HG02981 (cell line): ENCODE results near the gene PRPF38A.
"Not testable (repeated sequence)": the region's sequence is repeated elsewhere in the genome, so short reads cannot be mapped to it uniquely, and the experiment has no call there.

Source experiments
- ATAC-seq: cut with Tn5 transposase; IDR thresholded peaks from one replicate; pipeline ENCODE4 v1.9.1; 2021; ENCODE audit warnings: mild to moderate bottlenecking, moderate library complexity; ENCODE audit not compliant: unreplicated experiment

PRPF38A gene

DNA sequence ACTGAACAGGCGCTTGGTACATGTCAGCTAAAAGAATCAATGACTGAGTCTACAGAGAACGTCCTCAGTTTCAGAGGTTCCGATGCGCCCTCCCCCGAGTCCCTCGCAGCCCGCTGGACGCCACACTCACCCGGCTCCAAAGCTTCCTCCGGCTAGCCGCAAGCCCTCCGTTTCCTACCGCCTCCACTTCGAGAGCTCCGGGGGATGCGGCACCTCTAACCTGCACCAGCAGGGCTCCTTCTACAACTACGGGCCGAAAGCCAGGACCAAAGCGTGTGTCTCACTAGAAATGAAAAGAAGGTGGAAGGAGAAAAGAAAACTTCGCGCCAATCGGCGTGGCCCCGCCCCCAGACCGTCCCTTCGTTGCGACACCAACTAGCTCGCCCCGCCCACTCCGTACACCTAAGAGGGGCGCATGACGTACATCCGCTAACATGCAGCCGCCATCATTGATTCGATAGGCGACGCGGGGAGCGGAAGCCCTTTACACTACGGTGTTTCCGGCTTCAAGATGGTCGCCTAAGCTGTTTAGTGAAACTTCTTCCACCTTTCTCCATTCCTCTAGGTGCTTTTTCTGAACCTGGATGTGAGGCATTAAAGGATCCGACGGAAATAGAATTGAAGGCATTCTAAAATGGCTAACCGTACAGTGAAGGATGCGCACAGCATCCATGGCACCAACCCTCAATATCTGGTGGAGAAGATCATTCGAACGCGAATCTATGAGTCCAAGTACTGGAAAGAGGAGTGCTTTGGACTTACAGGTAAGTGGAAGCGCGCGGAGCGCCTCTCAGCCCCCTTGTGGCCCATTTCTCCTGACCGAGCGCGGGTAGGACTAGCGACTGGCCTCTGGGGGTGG lies at the start of gene PRPF38A, which contains the start of gene ORC1:
TSS of gene PRPF38A (plus strand) at position 487 of the 859 bp plus-strand sequence. CDS start at position 635, 148 bp downstream.
TSS of gene ORC1 (minus strand) at position 308 of the 859 bp plus-strand sequence. CDS start 2,200 bp downstream, outside the sequence.
- peak; percentile 92 for ATAC-seq

- no peak for ATAC-seq
Observed at GRCh38 chr1:52355436-52355835, 49.0 kb upstream of the PRPF38A start.

GRCh38 chr1:52355847-52356505 lies 48.4 kb upstream of the PRPF38A start:
- ATAC-seq, result no peak

- ATAC-seq, result no peak
Observed at GRCh38 chr1:52356818-52357355, 47.5 kb upstream of the PRPF38A start.

DNA sequence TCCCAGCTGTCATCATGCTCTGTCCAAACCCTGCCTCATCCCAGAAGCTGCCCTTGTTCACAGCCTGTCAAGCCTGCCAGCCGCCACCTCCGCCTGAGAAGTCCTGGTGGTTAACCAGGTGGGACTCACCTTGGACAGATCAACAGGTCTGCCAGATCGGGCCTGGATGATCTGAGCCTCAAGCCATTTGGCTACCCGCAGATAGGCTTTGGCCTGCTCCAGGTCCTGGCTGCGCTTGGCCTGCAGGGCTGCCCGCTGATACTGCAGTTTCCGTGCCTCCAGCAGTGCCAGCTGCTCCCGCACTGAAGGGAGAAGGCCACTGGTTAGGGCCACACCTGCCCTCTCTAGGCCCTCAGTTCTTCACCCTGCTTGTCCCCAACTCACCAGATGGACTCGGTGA lies 47.0 kb upstream of the PRPF38A start:
- ATAC-seq, result no peak

GRCh38 chr1:52358851-52359497 lies 45.4 kb upstream of the PRPF38A start:
- no peak for ATAC-seq

DNA sequence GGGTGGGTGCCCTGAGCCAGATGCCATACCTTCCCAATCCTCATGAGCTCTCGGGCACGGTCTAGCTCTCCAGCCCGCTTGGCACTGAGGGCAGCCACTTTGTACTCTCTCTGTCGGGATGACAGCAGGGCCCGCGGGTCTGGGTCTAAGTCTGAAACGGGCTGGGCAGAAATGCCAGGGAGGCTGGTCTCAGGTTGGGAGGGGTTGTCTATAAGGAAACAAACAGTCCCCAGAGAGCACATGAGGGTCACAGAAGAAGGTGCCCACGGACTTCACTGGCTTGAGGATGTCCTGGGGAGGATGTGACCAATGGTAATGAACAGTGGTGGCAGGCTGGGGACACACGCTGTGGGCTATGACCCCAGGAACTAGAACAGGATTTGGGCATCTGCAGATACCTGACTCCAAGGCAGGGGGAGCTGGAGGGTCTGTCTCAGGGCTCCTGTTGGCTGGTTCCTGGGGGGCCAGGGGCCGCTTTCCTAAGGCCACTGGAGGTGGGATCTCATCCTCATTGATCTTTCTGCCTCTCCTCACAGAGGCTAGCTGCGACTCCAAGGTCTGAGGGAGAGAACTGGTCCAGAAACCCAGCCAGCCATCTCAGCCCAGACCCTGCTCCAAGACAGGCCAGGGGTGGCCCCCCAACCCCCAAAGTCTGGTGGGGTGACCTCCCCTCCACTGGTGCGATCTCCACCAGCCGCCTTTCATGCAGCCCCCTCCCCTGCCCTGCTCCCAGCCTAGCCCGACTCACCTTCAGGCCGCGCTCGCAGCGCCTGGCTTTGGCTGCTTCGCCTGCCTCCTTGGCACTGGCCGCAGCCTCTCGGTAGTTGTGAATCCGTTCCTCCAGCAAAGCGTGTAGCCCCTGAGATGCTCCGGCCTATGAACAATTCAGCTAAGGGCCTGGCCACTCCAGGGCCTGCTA lies 44.5 kb upstream of the PRPF38A start:
- no peak for ATAC-seq

DNA sequence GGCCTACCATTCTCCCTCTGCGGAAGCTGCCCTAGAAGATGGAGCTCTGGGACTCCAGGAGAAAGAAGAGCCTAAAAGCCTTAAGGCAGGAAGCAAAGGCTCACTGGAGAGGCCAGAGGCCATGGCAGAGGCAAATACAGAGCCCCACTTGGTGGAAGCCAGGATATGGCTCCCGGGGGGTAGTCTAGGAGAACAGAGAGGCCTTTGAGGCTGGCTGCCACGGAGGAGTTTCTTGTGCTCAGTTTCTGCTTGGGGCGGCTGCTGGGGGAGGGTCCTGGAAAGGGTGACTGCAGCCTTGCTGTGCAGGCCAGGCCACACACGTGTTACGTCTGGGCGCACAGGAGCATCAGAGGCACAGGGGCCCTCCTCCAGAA lies 43.8 kb upstream of the PRPF38A start:
- no peak for ATAC-seq

DNA sequence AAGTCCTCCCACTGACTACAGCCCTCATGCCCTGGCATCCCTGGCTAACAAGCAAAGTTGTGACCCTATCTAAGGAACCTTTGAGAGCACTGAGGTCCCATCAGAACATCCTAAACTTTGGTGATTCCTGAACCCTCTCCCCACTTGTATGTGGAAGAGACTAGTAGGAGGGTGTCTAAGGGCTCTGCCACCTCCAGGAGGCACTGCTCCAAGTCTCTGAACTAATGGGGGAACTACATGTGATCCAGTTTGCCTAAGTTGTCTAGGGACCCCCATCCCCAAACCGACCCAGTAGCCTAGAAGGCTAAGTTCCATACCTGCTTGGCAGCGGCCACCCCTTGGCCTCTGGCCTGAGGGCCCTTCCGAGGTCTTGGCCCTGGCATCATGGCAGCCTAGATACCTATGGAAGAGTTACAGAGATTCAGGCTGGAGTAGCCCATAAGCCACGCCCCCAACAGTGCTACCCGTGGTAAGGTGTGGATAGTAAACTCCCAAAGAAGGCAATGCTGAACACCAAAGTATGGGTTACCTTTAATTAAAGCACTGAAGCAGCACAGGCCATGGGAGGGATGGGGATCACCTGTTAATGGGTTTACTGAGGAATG lies 40.1 kb upstream of the PRPF38A start:
- no peak for ATAC-seq

DNA sequence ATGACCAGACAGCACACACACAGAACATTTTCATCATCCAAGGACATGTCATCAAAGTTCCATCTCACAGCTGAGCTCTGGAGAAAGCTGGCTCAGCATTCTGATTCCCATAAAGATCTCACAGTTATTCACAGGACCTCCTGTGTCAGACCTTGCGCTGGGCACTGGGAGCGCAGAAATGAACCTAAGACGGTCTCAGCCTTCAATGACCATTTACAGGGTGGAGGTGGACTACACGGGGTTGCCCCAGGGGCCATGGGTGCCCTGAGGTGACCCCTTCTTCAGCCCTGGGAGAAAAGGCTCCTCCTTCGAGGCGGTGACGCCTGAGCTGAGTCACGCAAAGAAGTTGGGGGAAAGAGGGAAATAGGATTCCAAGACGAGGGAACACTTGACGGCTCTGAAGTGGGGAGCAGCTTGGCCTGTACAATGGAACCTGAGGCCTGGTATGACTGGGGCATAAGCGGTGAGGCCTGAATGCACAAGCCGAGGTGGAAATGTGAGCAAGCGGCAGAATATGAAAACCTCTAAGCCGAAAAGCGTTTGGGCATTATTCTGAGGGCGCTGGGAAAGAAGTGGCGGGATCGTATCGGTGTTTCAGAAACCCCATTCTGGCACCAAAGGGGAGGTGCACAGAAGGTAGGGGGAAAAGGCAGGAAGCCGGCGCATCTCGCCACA lies 39.2 kb upstream of the PRPF38A start:
- ATAC-seq, result no peak

DNA sequence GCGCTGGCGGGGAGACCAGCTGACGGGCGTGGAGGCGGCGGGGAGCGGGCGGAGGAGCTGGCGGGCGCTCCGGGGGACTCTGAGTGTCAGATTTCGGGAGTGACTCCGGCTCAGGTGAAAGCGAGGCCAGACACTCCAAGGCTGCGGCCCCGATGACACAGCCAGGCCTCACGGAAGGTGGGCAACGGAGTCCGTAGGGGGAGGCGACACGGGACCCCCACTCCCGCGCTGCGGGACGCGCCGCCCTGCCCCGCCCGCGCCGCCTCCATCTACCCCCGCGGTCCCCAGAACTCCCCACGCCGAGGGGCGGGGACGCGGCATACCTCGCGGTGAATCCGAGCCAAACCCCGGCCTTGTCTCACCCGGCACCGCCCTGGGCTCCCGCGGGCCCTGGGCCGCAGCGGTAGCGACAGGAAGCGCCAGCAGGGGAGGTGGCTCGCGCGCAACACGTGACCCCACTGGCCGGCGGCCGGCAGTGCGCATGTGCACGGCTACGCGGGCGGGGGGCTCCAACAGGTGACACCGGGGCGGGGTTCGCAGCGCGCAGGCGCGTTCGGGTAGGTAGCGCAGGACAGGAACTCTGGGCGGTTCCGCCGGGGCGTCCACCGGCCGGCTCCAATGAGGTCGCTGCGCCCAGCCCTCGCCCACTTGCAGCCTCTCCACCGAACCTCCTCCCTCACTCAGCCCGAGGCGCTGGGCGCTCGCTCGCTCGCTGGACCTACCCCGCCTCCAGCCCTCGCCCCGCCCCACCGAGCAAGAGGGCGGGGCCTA lies 38.5 kb upstream of the PRPF38A start, which contains the start of gene CC2D1B:
TSS of gene CC2D1B (minus strand) at position 460 of the 771 bp plus-strand sequence. CDS start 1,585 bp downstream, outside the sequence.
- peak; percentile 90 for ATAC-seq

DNA sequence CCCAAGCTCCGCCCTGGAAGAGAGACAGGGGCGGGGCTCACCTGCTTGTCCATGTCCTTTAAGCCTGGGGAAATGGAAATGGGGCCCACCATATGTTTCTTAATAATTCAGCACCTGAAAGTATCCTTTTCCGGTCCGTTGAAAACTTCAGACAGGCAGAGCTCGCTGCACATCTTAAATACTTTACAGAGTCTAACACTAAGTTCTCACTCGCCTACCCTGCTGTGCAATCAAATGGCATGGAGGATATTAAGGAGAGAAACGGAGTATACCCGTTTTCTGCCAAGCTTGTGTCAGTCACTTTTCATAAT lies 37.9 kb upstream of the PRPF38A start:
- ATAC-seq, result no peak

DNA sequence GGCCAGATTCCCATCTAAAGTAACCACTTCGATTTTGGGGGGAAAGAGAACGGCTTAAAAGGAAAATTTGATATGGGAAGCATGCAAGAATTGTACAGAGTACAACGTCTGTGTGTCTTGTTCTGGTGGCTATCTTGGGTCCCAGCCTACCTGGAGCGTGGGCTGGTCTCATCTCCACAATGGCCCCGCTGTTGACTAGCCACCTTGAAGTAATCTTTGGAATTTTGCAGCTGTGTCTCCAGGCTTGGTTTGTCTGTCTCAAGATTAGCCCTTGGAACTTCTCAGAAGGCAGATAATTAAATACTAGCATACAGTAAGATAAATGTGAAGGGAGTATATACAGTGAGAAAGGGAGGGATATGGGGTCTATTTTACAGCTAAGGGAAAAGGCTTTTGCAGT lies 37.1 kb upstream of the PRPF38A start:
- no peak for ATAC-seq

- no peak for ATAC-seq
Observed at GRCh38 chr1:52368383-52369172, 35.8 kb upstream of the PRPF38A start.

GRCh38 chr1:52369851-52370250 lies 34.6 kb upstream of the PRPF38A start:
- not testable (repeated sequence) for ATAC-seq

GRCh38 chr1:52385376-52385775 lies 19.0 kb upstream of the PRPF38A start:
- ATAC-seq, result no peak

DNA sequence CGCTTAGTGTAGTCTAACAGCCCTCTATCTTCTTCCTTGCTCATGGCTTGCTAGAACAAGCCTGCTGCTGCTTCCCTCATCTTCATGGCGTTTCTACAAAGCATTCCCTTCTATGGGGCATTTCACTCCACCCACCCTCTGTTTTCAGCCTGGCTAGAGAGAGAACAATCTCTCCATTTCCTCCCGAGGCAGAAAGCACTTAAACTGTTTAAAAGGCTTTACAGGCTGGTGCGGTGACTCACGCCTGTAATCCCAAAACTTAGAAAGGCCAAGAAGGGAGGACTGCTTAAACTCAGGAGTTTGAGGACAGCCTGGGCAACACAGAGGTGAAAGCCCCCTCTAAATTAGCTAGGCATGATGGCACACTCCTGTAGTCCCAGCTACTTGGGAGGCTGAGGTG lies 17.9 kb upstream of the PRPF38A start:
- ATAC-seq, result no peak

- no peak for ATAC-seq
Observed at GRCh38 chr1:52393174-52393573, 11.2 kb upstream of the PRPF38A start.
